Activated B cell treated with CpG ODN at 0.5 μM for 24 hours (primary cell): ENCODE measurements around the gene MORN1. TPM values are rescaled to one million over a fixed set of nuclear protein-coding genes. Genes with fewer than 3 reads are reported as not detected.
"Not testable (repeated sequence)": the region's sequence is repeated elsewhere in the genome, so short reads cannot be mapped to it uniquely, and the experiment has no call there.

Experiments
- ATAC-seq: fragments of 200-7000 bp; cut with Tn5 transposase; one replicate; pipeline ENCODE4 v1.10.0; 2021; ENCODE audit warnings: low read depth, mild to moderate bottlenecking, moderate library complexity
- CTCF ChIA-PET: fragments of 350-600 bp; sonication (Branson Sonifier 250); formaldehyde crosslinking; loops from one replicate; lab custom pipeline; 2021; ENCODE audit warnings: antibody characterized with exemption; lab: Charles Lee
- POLR2A ChIA-PET: fragments of 350-600 bp; sonication (Branson Sonifier 250); formaldehyde crosslinking; loops from one replicate; lab custom pipeline; 2021; ENCODE audit warnings: antibody characterized with exemption; lab: Charles Lee
- DNase-seq: peaks from one replicate; pipeline ENCODE4 v3.0.0; 2022
- H3K27ac Mint-ChIP-seq: one replicate; pipeline ENCODE4 v1.8.0; 2020; ENCODE audit warnings: mixed read lengths
- H3K27me3 Mint-ChIP-seq: one replicate; pipeline ENCODE4 v1.8.0; 2021; ENCODE audit warnings: mixed read lengths
- H3K36me3 Mint-ChIP-seq: one replicate; pipeline ENCODE4 v1.8.0; 2021; ENCODE audit warnings: low read depth, mixed read lengths
- H3K4me1 Mint-ChIP-seq: one replicate; pipeline ENCODE4 v1.8.0; 2021; ENCODE audit warnings: mixed read lengths
- H3K4me3 Mint-ChIP-seq: one replicate; pipeline ENCODE4 v1.8.0; 2020; ENCODE audit warnings: mild to moderate bottlenecking, mixed read lengths
- H3K9me3 Mint-ChIP-seq: one replicate; pipeline ENCODE4 v1.8.0; 2020; ENCODE audit warnings: mixed read lengths
- CTCF ChIP-seq: fragments of 200-600 bp; IDR thresholded peaks from one replicate; pipeline ENCODE4 v1.8.0; 2022; ENCODE audit warnings: antibody characterized with exemption, mild to moderate bottlenecking
- intact Hi-C: fragments of 100-400 bp; cut with micrococcal nuclease; formaldehyde crosslinking; loops from one replicate; pipeline ENCODE4 v1.15.1; 2024
- total RNA-seq: library from RNA; stranded (reverse); gene quantifications from 2 replicates; pipeline ENCODE4 v1.2.3, GENCODE V29; 2022

MORN1 gene
- total RNA-seq, 1 donor from 2014 or later: 17.8 TPM

GRCh38 chr1:2330035-2330434, 61.3 kb downstream of the MORN1 start:
- TF ChIP-seq CTCF: no peak
- ATAC-seq (no peak), DNase-seq (no peak)
- no peaks in the 10 kb centered on the region for H3K4me1 Mint-ChIP-seq
- POLR2A ChIA-PET: no interaction called here
- no peaks in the 10 kb centered on the region for H3K27me3 Mint-ChIP-seq
- H3K36me3 Mint-ChIP-seq: no peaks in the 10 kb centered on the region
- intact Hi-C loops: no loop called here
- no peak overlapping the region for H3K4me3 Mint-ChIP-seq
- no peak overlapping the region for H3K27ac Mint-ChIP-seq
- CTCF ChIA-PET: no interaction called here
- H3K9me3 Mint-ChIP-seq: no peaks in the 10 kb centered on the region

GRCh38 chr1:2328676-2329455, 62.5 kb downstream of the MORN1 start:
- no peak overlapping the region for H3K4me3 Mint-ChIP-seq
- CTCF ChIA-PET: no interaction called here
- H3K4me1 Mint-ChIP-seq: no peaks in the 10 kb centered on the region
- H3K36me3 Mint-ChIP-seq: no peaks in the 10 kb centered on the region
- intact Hi-C loops: no loop called here
- ATAC-seq (no peak), DNase-seq (no peak)
- no peak for TF ChIP-seq CTCF
- H3K27me3 Mint-ChIP-seq: no peaks in the 10 kb centered on the region
- H3K9me3 Mint-ChIP-seq: no peaks in the 10 kb centered on the region
- no peak overlapping the region for H3K27ac Mint-ChIP-seq
- POLR2A ChIA-PET: no interaction called here

GRCh38 chr1:2327841-2328240, 63.5 kb downstream of the MORN1 start:
- intact Hi-C loops: no loop called here
- no peak for TF ChIP-seq CTCF
- Mint-ChIP-seq H3K4me1 (no peaks in the 10 kb centered on the region), H3K9me3 (no peaks in the 10 kb centered on the region), H3K27me3 (no peaks in the 10 kb centered on the region), H3K36me3 (no peaks in the 10 kb centered on the region), H3K4me3 (no peak overlapping the region), H3K27ac (no peak overlapping the region)
- ChIA-PET POLR2A (no interaction called here), CTCF (no interaction called here)
- ATAC-seq (no peak), DNase-seq (no peak)

GRCh38 chr1:2327162-2327561, 64.2 kb downstream of the MORN1 start:
- H3K27ac Mint-ChIP-seq, H3K9me3 Mint-ChIP-seq, POLR2A ChIA-PET, ATAC-seq, intact Hi-C loops, H3K4me1 Mint-ChIP-seq, H3K36me3 Mint-ChIP-seq, H3K4me3 Mint-ChIP-seq, H3K27me3 Mint-ChIP-seq, DNase-seq, CTCF ChIA-PET: not testable (repeated sequence)

GRCh38 chr1:2326524-2326923, 64.8 kb downstream of the MORN1 start:
- Mint-ChIP-seq H3K27ac (no peak overlapping the region), H3K9me3 (no peaks in the 10 kb centered on the region), H3K4me3 (no peak overlapping the region), H3K27me3 (no peaks in the 10 kb centered on the region), H3K36me3 (no peaks in the 10 kb centered on the region), H3K4me1 (no peaks in the 10 kb centered on the region)
- intact Hi-C loops: no loop called here
- ChIA-PET POLR2A (no interaction called here), CTCF (no interaction called here)
- no peak for TF ChIP-seq CTCF
- ATAC-seq: no peak
- DNase-seq: no peak
